Activated naive CD4-positive, alpha-beta T cell treated with anti-CD3 and anti-CD28 coated beads for 36 hours (primary cell): ENCODE results near the gene APOA1. TPM values are rescaled to one million over a fixed set of nuclear protein-coding genes. Genes with fewer than 3 reads are reported as not detected.

ENCODE experiments used
- CTCF ChIA-PET: fragments of 350-600 bp; sonication (Branson Sonifier 250); formaldehyde crosslinking; loops from one replicate; lab custom pipeline; 2021; ENCODE audit warnings: antibody characterized with exemption; lab: Charles Lee
- DNase-seq: peaks from one replicate; pipeline ENCODE4 v3.0.0-alpha.2; 2020
- H3K27ac Mint-ChIP-seq: one replicate; pipeline ENCODE4 v1.8.0; 2021; ENCODE audit warnings: mild to moderate bottlenecking, mixed read lengths
- H3K27me3 Mint-ChIP-seq: one replicate; pipeline ENCODE4 v1.8.0; 2021; ENCODE audit warnings: low read depth, mixed read lengths
- H3K36me3 Mint-ChIP-seq: one replicate; pipeline ENCODE4 v1.8.0; 2021; ENCODE audit warnings: low read depth, mixed read lengths
- H3K4me1 Mint-ChIP-seq: one replicate; pipeline ENCODE4 v1.8.0; 2021; ENCODE audit warnings: low read depth, mixed read lengths
- H3K4me3 Mint-ChIP-seq: one replicate; pipeline ENCODE4 v1.8.0; 2021; ENCODE audit warnings: mild to moderate bottlenecking, moderate library complexity, mixed read lengths
- H3K9me3 Mint-ChIP-seq: one replicate; pipeline ENCODE4 v1.8.0; 2021; ENCODE audit warnings: mixed read lengths
- intact Hi-C: fragments of 100-400 bp; cut with micrococcal nuclease; formaldehyde crosslinking; loops from one replicate; pipeline ENCODE4 v1.15.1; 2023
- total RNA-seq, 2 experiments: library from RNA; stranded (reverse); gene quantifications; one replicate each; pipeline ENCODE4 v1.2.3, GENCODE V29; 2021

Gene APOA1
- total RNA-seq: not detected

DNA sequence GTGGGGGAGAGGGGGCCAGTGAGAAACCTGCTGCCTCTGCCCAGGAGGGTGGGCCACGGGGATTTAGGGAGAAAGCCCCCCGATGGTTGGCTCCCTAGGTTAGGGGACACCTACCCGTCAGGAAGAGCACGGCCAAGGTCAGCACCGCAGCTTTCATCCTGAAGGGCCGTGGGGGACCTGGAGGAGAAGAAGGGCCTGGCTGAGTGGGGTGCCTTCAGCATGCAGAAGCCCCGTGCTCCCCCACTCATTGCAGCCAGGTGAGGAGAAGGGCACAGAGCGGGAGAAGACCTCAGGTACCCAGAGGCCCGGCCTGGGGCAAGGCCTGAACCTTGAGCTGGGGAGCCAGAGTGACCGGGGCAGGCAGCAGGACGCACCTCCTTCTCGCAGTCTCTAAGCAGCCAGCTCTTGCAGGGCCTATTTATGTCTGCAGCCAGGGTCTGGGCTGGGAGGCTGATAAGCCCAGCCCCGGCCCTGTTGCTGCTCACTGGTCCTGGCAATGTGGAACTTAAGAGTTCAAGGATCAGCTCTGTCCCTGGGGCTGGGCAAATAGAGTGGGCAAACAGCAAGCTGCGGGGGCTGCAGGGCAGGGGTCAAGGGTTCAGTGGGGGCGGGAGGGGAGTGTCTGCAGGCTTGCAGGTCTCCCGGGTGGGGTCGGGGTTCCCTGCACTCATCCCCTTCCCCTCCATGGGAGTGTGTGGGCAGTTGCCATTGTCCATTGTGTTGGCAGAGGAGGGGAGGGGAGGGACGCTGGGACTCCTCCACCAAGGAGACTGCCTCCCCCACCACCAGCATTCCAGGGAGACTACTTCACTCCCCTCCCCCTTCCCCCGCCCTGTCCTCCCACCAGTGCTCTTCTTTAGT lies at the start of gene APOA1:
TSS of gene APOA1 (minus strand) at position 392 of the 861 bp plus-strand sequence. CDS start at position 157, 235 bp downstream.
- intact Hi-C loops: no loop called here
- H3K27ac Mint-ChIP-seq: no peak within 1 kb of the TSS
- no peaks in the 10 kb centered on the region for H3K36me3 Mint-ChIP-seq
- CTCF ChIA-PET: interaction anchor here (1.8 to 6.7 kb wide), 6 partner anchors 8 to 390 kb away, joined by 7 to 134 read pairs (median 19); partner anchors contain the start of genes APOA5 and ZPR1
- DNase-seq: no peak
- H3K4me1 Mint-ChIP-seq: peaks cover 8% of the 10 kb centered on the region
- no peak within 1 kb of the TSS for H3K4me3 Mint-ChIP-seq
- peaks cover 4% of the 10 kb centered on the region for H3K27me3 Mint-ChIP-seq
- H3K9me3 Mint-ChIP-seq: no peaks in the 10 kb centered on the region

DNA sequence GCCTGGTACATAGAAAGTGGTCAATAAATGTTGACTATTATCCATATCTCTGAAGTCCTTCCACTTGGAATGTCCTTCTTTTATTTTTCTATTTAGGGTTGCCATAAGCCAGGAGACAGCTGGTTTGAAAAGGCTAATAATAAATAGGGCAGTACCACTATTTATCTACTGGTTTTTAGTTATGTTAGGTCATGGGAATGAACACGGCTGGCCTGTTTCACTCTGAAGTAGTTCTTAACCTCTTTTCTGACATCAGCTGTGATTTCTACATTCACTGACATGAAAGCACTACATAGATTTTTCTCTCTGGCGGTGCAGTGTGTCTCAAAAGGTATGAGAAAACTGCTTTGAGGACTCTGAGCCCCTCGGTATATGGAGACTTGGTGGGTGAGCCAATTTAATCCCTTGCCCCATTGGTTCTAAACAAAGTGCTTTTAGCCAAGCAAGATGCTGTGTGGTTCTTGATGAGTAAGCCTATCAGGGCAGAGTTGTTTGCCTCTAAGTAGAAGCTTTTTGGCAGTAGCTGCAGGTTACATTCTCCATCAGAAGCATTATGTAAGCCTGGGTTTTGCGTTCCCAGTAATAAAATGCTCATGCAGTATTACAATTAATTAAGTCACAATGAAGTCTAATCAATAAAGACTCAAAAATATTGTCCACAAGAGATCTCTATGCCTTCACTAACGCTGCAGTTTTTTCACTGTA lies 48.7 kb upstream of the APOA1 start:
- CTCF ChIA-PET: interaction anchor here (0.6 kb wide), 1 partner anchor 221 kb away, joined by 3 read pairs; no protein-coding TSS in a partner anchor
- no peak for DNase-seq
- Mint-ChIP-seq H3K9me3 (no peaks in the 10 kb centered on the region), H3K4me3 (no peak overlapping the region), H3K27me3 (no peaks in the 10 kb centered on the region), H3K4me1 (peaks cover 26% of the 10 kb centered on the region), H3K36me3 (peaks cover 2% of the 10 kb centered on the region), H3K27ac (no peak overlapping the region)
- intact Hi-C loops: no loop called here

DNA sequence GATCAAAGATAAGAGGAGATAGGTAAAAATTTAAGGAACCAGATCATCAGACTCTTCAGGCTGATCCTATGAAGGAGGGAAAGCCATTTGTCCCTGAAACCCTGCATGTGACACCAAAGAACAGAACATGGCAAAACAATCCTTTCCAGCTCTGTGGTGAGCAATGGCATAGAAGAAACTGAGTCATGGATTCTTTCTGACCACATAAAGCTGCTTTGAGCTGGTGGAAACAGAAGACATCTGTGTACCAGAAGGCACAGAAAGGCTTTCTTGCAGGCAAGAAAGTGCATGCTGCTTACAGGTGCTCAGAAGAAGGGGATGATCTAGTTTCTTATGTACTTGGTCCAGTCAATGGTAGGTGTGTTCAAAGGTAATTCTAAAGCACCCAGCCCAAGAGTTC lies 45.0 kb upstream of the APOA1 start:
- Mint-ChIP-seq H3K4me1 (peaks cover 23% of the 10 kb centered on the region), H3K9me3 (no peaks in the 10 kb centered on the region), H3K27me3 (no peaks in the 10 kb centered on the region), H3K27ac (peak overlapping the region; percentile 7), H3K4me3 (no peak overlapping the region), H3K36me3 (peaks cover 3% of the 10 kb centered on the region)
- CTCF ChIA-PET: interaction anchor here (0.6 to 5.8 kb wide), 5 partner anchors 10 to 223 kb away, joined by 3 to 63 read pairs (median 4); no protein-coding TSS in a partner anchor
- peak; percentile 27 for DNase-seq
- intact Hi-C loops: loop anchor here (1.0 kb wide), 2 partner anchors 29 to 181 kb away; no protein-coding TSS in a partner anchor

DNA sequence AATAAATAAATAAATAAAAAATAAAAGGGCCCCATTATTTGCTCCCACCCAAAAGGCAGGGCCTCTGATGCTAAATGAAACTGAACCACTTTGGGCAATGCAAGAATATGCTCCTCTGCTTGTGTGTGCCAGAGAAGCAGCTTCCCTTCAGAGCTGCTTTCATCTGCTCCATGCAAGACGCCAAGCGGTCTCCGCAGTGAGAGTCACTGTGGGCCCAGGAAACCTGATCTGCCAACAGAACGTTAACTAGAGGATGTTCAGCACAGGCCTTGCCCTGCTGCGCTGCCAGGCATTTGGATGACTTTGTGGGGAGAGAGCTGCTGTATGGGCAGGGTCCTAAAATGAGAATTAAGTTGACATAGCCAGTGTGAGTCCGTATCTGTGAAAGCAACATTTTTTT lies 43.7 kb upstream of the APOA1 start:
- Mint-ChIP-seq H3K4me3 (no peak overlapping the region), H3K9me3 (no peaks in the 10 kb centered on the region), H3K27ac (no peak overlapping the region), H3K36me3 (peaks cover 3% of the 10 kb centered on the region), H3K27me3 (no peaks in the 10 kb centered on the region), H3K4me1 (peaks cover 23% of the 10 kb centered on the region)
- CTCF ChIA-PET: interaction anchor here (1.1 to 5.8 kb wide), 6 partner anchors 9 to 253 kb away, joined by 3 to 63 read pairs (median 8); no protein-coding TSS in a partner anchor
- DNase-seq: no peak
- intact Hi-C loops: loop anchor here (2.0 kb wide), 2 partner anchors 218 to 346 kb away; partner anchors contain the start of gene SIK3

DNA sequence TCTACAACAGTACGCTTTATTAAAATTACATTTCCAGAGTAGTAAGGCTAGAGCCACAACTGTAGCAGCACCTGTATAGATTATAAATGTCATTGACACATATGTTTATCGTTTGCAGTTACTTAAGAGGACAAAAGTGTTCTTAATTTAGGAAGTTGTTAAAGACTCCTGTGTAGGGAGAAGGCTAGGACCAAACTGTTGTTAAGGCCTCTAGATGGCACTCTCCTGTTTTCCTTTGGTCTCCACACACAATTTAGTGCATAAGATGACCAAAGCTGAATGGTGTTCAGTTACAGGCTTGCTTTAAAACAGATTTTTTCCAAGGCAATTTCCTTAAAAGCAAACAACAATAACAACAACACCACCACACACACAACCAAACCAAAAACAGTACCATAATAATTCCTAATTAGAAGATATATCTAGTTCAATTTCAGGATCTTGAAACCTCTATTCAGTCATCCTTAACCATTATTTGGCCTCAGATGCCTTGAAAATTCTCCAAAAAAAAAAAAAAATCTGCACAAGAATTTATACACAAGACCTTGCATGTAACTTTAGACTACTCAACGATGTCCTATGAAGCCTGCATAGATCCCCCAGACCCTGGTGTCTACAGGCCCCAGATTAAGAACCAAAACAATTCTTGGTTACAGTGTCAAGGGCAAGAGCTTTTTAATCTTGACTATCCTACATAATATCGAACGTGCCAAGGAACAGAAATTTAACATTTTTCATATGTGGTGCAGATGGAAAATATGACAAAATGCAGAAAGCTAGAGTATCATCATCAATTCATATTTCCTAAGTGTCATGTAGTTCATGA lies 42.6 kb upstream of the APOA1 start:
- intact Hi-C loops: loop anchor here (1.0 to 2.0 kb wide), 3 partner anchors 219 to 347 kb away; partner anchors contain the start of gene SIK3
- Mint-ChIP-seq H3K27ac (no peak overlapping the region), H3K4me1 (peaks cover 23% of the 10 kb centered on the region), H3K9me3 (no peaks in the 10 kb centered on the region), H3K4me3 (no peak overlapping the region), H3K27me3 (no peaks in the 10 kb centered on the region), H3K36me3 (peaks cover 9% of the 10 kb centered on the region)
- CTCF ChIA-PET: interaction anchor here (0.6 to 5.8 kb wide), 23 partner anchors 8 to 492 kb away, joined by 3 to 63 read pairs (median 4); partner anchors contain the start of gene APOA5
- peak; percentile 33 for DNase-seq

DNA sequence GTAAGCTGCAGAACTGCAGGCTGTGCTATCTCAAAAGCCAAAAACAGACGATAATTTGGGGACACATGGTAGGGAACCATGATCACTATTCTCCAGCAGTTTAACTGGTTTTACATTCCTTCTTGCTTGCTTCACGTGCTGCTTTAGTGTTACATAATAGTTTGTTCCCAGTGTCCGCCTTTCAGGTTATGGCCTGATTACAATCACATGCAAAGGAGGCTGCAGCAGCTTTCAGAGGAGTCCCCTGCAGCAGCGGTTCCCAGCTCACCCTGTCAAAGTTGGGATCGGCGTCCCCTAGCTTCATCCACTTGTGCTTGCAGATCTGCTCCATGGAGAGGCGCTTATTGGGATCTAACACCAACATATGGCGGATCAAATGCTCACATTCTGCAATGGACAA lies 39.2 kb upstream of the APOA1 start:
- Mint-ChIP-seq H3K27ac (no peak overlapping the region), H3K36me3 (peaks cover 25% of the 10 kb centered on the region), H3K9me3 (no peaks in the 10 kb centered on the region), H3K4me1 (peaks cover 12% of the 10 kb centered on the region), H3K27me3 (no peaks in the 10 kb centered on the region), H3K4me3 (no peak overlapping the region)
- DNase-seq: no peak
- intact Hi-C loops: no loop called here
- CTCF ChIA-PET: no interaction called here

DNA sequence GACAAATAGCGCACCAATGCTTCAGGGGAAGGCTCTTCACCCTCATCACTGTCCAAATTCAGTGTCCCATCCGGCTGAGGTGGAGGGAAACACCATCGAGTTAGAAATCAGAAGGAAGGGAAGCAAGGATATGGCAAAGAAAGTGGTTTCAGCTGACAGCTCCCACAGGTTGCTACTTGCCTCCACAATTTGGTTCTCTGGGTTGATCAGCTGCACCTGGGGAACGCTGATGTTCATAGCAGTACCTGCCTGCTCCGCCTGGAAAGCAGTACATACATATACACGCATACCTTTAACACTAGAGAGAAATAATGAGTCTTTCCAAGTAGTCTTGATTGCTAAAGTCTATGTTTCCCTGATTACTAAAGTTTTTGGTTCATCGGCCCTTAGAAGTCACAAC lies 37.8 kb upstream of the APOA1 start:
- no peak overlapping the region for H3K4me3 Mint-ChIP-seq
- peaks cover 28% of the 10 kb centered on the region for H3K36me3 Mint-ChIP-seq
- no peaks in the 10 kb centered on the region for H3K27me3 Mint-ChIP-seq
- no peak overlapping the region for H3K27ac Mint-ChIP-seq
- CTCF ChIA-PET: no interaction called here
- H3K9me3 Mint-ChIP-seq: no peaks in the 10 kb centered on the region
- DNase-seq: no peak
- intact Hi-C loops: no loop called here
- peaks cover 4% of the 10 kb centered on the region for H3K4me1 Mint-ChIP-seq

DNA sequence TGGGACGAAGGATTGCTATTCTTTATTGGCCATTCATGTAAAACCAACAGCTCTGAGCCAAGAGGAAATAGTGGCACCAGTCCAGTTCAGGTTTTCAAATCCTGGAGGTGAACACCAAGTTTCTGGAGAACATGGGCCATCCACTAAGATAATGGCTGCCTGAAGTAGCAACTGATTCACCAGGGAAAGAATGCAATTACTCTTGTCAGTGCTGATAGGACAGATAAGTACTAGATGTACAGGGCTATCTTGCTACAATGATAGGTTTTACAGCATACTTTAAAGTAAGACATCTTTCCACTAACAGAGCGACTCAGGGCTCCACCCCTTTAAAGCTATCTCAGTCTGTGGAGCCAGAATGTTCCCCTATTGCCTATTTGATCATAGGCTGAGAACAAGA lies 36.8 kb upstream of the APOA1 start:
- no peaks in the 10 kb centered on the region for H3K9me3 Mint-ChIP-seq
- CTCF ChIA-PET: no interaction called here
- H3K4me3 Mint-ChIP-seq: no peak overlapping the region
- peaks cover 32% of the 10 kb centered on the region for H3K36me3 Mint-ChIP-seq
- intact Hi-C loops: no loop called here
- no peaks in the 10 kb centered on the region for H3K27me3 Mint-ChIP-seq
- H3K27ac Mint-ChIP-seq: no peak overlapping the region
- no peak for DNase-seq
- no peaks in the 10 kb centered on the region for H3K4me1 Mint-ChIP-seq

DNA sequence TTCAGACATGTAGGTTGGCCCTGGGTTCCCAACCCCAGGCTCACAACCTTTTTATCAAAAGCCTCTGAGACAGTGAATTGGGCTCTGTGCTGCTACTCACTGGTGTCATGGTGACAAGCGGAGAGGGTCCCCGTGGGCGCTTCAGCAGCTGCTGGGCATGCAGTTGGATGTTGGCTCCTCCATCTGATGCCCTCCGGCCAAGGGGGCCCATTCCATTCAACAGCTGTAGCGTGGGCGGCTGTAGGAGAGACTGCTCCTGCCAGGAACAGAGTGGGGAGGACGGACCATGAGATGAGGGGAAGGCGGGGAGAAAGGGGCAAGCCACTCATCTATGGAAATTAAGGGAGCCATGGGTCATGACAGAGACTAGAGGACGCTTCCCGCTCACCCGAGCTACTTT lies 36.0 kb upstream of the APOA1 start:
- H3K27ac Mint-ChIP-seq: no peak overlapping the region
- intact Hi-C loops: no loop called here
- peaks cover 32% of the 10 kb centered on the region for H3K36me3 Mint-ChIP-seq

DNA sequence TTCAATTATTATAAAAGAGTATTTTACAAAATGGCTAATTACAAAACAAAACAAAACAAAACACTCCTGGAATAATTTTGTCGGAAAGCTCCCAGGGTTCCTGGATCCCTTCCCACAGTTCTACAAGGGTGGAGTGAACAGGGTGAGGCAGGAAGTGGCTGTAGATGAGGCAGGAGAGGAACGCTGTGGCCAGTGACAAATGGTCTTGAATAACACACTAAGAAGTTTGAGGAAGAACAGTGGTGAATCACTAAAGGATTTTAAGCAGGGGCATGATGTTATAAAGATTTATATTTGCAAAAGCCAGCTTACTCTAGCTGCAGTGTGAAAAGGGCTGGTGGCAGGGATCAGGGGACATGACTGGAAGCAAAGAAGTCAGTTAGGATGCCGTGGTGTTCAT lies 33.8 kb upstream of the APOA1 start:
- no peaks in the 10 kb centered on the region for H3K9me3 Mint-ChIP-seq
- intact Hi-C loops: no loop called here
- H3K27ac Mint-ChIP-seq: no peak overlapping the region
- CTCF ChIA-PET: interaction anchor here (0.6 to 2.0 kb wide), 2 partner anchors 9 to 35 kb away, joined by 3 to 5 read pairs; no protein-coding TSS in a partner anchor
- no peak overlapping the region for H3K4me3 Mint-ChIP-seq
- no peaks in the 10 kb centered on the region for H3K27me3 Mint-ChIP-seq
- no peak for DNase-seq
- peaks cover 39% of the 10 kb centered on the region for H3K36me3 Mint-ChIP-seq
- no peaks in the 10 kb centered on the region for H3K4me1 Mint-ChIP-seq

More for the DNA sequence above, 36.0 kb upstream of the APOA1 start:
- Mint-ChIP-seq H3K4me1 (no peaks in the 10 kb centered on the region), H3K27me3 (no peaks in the 10 kb centered on the region), H3K4me3 (no peak overlapping the region), H3K9me3 (no peaks in the 10 kb centered on the region)
- CTCF ChIA-PET: no interaction called here
- DNase-seq: no peak

DNA sequence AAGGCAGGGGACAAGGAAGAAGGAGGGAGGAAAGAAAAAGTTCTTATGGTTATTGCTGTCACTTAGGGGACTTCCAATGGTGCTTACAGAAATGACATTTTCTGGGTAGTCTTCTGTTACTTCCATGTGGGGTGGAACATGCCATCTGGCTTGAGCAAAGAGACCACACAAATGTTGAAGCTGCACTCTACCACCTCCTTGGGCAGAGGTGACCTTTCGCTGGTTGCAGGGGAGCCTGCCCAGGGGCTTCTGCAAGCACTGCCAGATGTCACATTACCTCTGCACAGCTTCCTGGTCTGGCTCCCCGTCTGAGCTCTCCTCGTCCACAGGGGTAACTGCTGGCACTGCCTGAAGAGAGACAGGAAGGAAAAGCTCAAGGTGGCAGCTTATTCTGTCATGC lies 32.6 kb upstream of the APOA1 start:
- Mint-ChIP-seq H3K27ac (no peak overlapping the region), H3K9me3 (no peaks in the 10 kb centered on the region), H3K4me1 (no peaks in the 10 kb centered on the region), H3K4me3 (no peak overlapping the region), H3K36me3 (peaks cover 37% of the 10 kb centered on the region), H3K27me3 (no peaks in the 10 kb centered on the region)
- CTCF ChIA-PET: no interaction called here
- DNase-seq: no peak
- intact Hi-C loops: no loop called here
